ENCODE data around the gene ERCC2. TPM values are rescaled to one million over a fixed set of nuclear protein-coding genes. Genes with fewer than 3 reads are reported as not detected.

Gene ERCC2
- total and polyA plus RNA-seq, 5 donors from 2014 or later, result 4.4 to 15.5 (median 6.8) TPM

GRCh38 chr19:45400192-45400591 lies 29.8 kb upstream of the ERCC2 start:
- no peaks in the 10 kb centered on the region for H3K36me3 ChIP-seq (ENCODE audit: control insufficient read depth, insufficient read depth, low read length)
- no peak for DNase-seq
- Mint-ChIP-seq H3K27me3 (peaks cover 50% of the 10 kb centered on the region), H3K4me1 (peaks cover 0 to 29% (median 12%) of the 10 kb centered on the region in 4 donors), H3K36me3 (no peaks in the 10 kb centered on the region), H3K9me3 (no peaks in the 10 kb centered on the region), H3K27ac (no peak overlapping the region), H3K4me3 (no peak overlapping the region)
- H3K4me3 ChIP-seq (ENCODE audit: low read depth, low read length), result no peak overlapping the region
- H3K4me1 ChIP-seq (ENCODE audit: control insufficient read depth, insufficient read depth, low read length, poor library complexity, severe bottlenecking), result peaks cover 27% of the 10 kb centered on the region
- no peak for ATAC-seq (ENCODE audit: low read depth in 2 of 2)
- H3K27me3 ChIP-seq (ENCODE audit: control insufficient read depth, insufficient read depth, low read length), result peaks cover 2% of the 10 kb centered on the region
- H3K9me3 ChIP-seq (ENCODE audit: control insufficient read depth in 2 of 2, low read length in 2 of 2), result no peaks in the 10 kb centered on the region
- no peak overlapping the region for H3K27ac ChIP-seq (ENCODE audit: insufficient read depth, low read length, poor library complexity, severe bottlenecking)

- peaks cover 32% of the 10 kb centered on the region for H3K27me3 Mint-ChIP-seq
- ATAC-seq (ENCODE audit: low read depth in 2 of 2) (no peak), DNase-seq (no peak)
- H3K9me3 Mint-ChIP-seq, result no peaks in the 10 kb centered on the region
- peaks cover 0 to 15% (median 3%) of the 10 kb centered on the region in 4 donors for H3K4me1 Mint-ChIP-seq
- no peak overlapping the region for H3K27ac Mint-ChIP-seq
- H3K36me3 ChIP-seq (ENCODE audit: control insufficient read depth, insufficient read depth, low read length), result no peaks in the 10 kb centered on the region
- no peak overlapping the region for H3K4me3 Mint-ChIP-seq
- H3K27me3 ChIP-seq (ENCODE audit: control insufficient read depth, insufficient read depth, low read length), result no peaks in the 10 kb centered on the region
- no peak overlapping the region for H3K4me3 ChIP-seq (ENCODE audit: low read depth, low read length)
- H3K4me1 ChIP-seq (ENCODE audit: control insufficient read depth, insufficient read depth, low read length, poor library complexity, severe bottlenecking), result peaks cover 12% of the 10 kb centered on the region
- no peaks in the 10 kb centered on the region for H3K9me3 ChIP-seq (ENCODE audit: control insufficient read depth in 2 of 2, low read length in 2 of 2)
- H3K27ac ChIP-seq (ENCODE audit: insufficient read depth, low read length, poor library complexity, severe bottlenecking), result no peak overlapping the region
- H3K36me3 Mint-ChIP-seq, result no peaks in the 10 kb centered on the region
Measured at GRCh38 chr19:45395821-45396617, 25.6 kb upstream of the ERCC2 start.

GRCh38 chr19:45391871-45392665 lies 21.7 kb upstream of the ERCC2 start:
- ATAC-seq (ENCODE audit: low read depth in 2 of 2), result no peak
- Mint-ChIP-seq H3K4me3 (no peak overlapping the region), H3K27ac (peak overlapping the region in 1 of 3 donors; percentile 0), H3K4me1 (peaks cover 0 to 5% (median under 1%) of the 10 kb centered on the region in 4 donors), H3K27me3 (peaks cover 10% of the 10 kb centered on the region), H3K9me3 (no peaks in the 10 kb centered on the region), H3K36me3 (no peaks in the 10 kb centered on the region)
- no peaks in the 10 kb centered on the region for H3K36me3 ChIP-seq (ENCODE audit: control insufficient read depth, insufficient read depth, low read length)
- H3K27me3 ChIP-seq (ENCODE audit: control insufficient read depth, insufficient read depth, low read length), result no peaks in the 10 kb centered on the region
- DNase-seq, result no peak
- peaks cover 2% of the 10 kb centered on the region for H3K4me1 ChIP-seq (ENCODE audit: control insufficient read depth, insufficient read depth, low read length, poor library complexity, severe bottlenecking)
- no peak overlapping the region for H3K27ac ChIP-seq (ENCODE audit: insufficient read depth, low read length, poor library complexity, severe bottlenecking)
- H3K4me3 ChIP-seq (ENCODE audit: low read depth, low read length), result no peak overlapping the region
- no peaks in the 10 kb centered on the region for H3K9me3 ChIP-seq (ENCODE audit: control insufficient read depth in 2 of 2, low read length in 2 of 2)

- H3K9me3 ChIP-seq (ENCODE audit: control insufficient read depth in 2 of 2, low read length in 2 of 2), result no peaks in the 10 kb centered on the region
- ATAC-seq (ENCODE audit: low read depth in 2 of 2) (no peak), DNase-seq (no peak)
- H3K4me3 ChIP-seq (ENCODE audit: low read depth, low read length), result no peak overlapping the region
- H3K36me3 ChIP-seq (ENCODE audit: control insufficient read depth, insufficient read depth, low read length), result no peaks in the 10 kb centered on the region
- H3K4me3 Mint-ChIP-seq, result no peak overlapping the region
- H3K36me3 Mint-ChIP-seq, result no peaks in the 10 kb centered on the region
- no peak overlapping the region for H3K27ac Mint-ChIP-seq
- H3K4me1 ChIP-seq (ENCODE audit: control insufficient read depth, insufficient read depth, low read length, poor library complexity, severe bottlenecking), result no peaks in the 10 kb centered on the region
- H3K27ac ChIP-seq (ENCODE audit: insufficient read depth, low read length, poor library complexity, severe bottlenecking), result no peak overlapping the region
- no peaks in the 10 kb centered on the region for H3K9me3 Mint-ChIP-seq
- peaks cover 14% of the 10 kb centered on the region for H3K27me3 Mint-ChIP-seq
- peaks cover 0 to 2% (median under 1%) of the 10 kb centered on the region in 4 donors for H3K4me1 Mint-ChIP-seq
- H3K27me3 ChIP-seq (ENCODE audit: control insufficient read depth, insufficient read depth, low read length), result peaks cover under 1% of the 10 kb centered on the region
Measured at GRCh38 chr19:45391346-45391745, 21.0 kb upstream of the ERCC2 start.

- Mint-ChIP-seq H3K9me3 (no peaks in the 10 kb centered on the region), H3K27ac (no peak overlapping the region), H3K4me3 (no peak overlapping the region), H3K27me3 (peaks cover 29% of the 10 kb centered on the region), H3K36me3 (no peaks in the 10 kb centered on the region), H3K4me1 (peaks cover 0 to 2% (median 0%) of the 10 kb centered on the region in 4 donors)
- Histone ChIP-seq H3K36me3 (ENCODE audit: control insufficient read depth, insufficient read depth, low read length) (no peaks in the 10 kb centered on the region), H3K9me3 (ENCODE audit: control insufficient read depth in 2 of 2, low read length in 2 of 2) (no peaks in the 10 kb centered on the region), H3K4me3 (ENCODE audit: low read depth, low read length) (no peak overlapping the region), H3K27ac (ENCODE audit: insufficient read depth, low read length, poor library complexity, severe bottlenecking) (no peak overlapping the region), H3K4me1 (ENCODE audit: control insufficient read depth, insufficient read depth, low read length, poor library complexity, severe bottlenecking) (peaks cover 3% of the 10 kb centered on the region), H3K27me3 (ENCODE audit: control insufficient read depth, insufficient read depth, low read length) (peaks cover 7% of the 10 kb centered on the region)
- DNase-seq (no peak), ATAC-seq (ENCODE audit: low read depth in 2 of 2) (no peak)
Measured at GRCh38 chr19:45385392-45386221, 15.2 kb upstream of the ERCC2 start.

- H3K27ac ChIP-seq (ENCODE audit: insufficient read depth, low read length, poor library complexity, severe bottlenecking), result no peak overlapping the region
- Mint-ChIP-seq H3K27me3 (peaks cover 24% of the 10 kb centered on the region), H3K9me3 (no peaks in the 10 kb centered on the region), H3K27ac (no peak overlapping the region), H3K4me1 (no peaks in the 10 kb centered on the region), H3K36me3 (no peaks in the 10 kb centered on the region), H3K4me3 (no peak overlapping the region)
- H3K27me3 ChIP-seq (ENCODE audit: control insufficient read depth, insufficient read depth, low read length), result peaks cover 7% of the 10 kb centered on the region
- no peaks in the 10 kb centered on the region for H3K36me3 ChIP-seq (ENCODE audit: control insufficient read depth, insufficient read depth, low read length)
- no peaks in the 10 kb centered on the region for H3K9me3 ChIP-seq (ENCODE audit: control insufficient read depth in 2 of 2, low read length in 2 of 2)
- DNase-seq (no peak), ATAC-seq (ENCODE audit: low read depth in 2 of 2) (no peak)
- no peak overlapping the region for H3K4me3 ChIP-seq (ENCODE audit: low read depth, low read length)
- peaks cover 3% of the 10 kb centered on the region for H3K4me1 ChIP-seq (ENCODE audit: control insufficient read depth, insufficient read depth, low read length, poor library complexity, severe bottlenecking)
Measured at GRCh38 chr19:45382426-45382825, 12.1 kb upstream of the ERCC2 start.

- peaks cover 7% of the 10 kb centered on the region for H3K27me3 Mint-ChIP-seq
- H3K4me1 Mint-ChIP-seq, result no peaks in the 10 kb centered on the region
- H3K4me1 ChIP-seq (ENCODE audit: control insufficient read depth, insufficient read depth, low read length, poor library complexity, severe bottlenecking), result no peaks in the 10 kb centered on the region
- peaks cover 3% of the 10 kb centered on the region for H3K27me3 ChIP-seq (ENCODE audit: control insufficient read depth, insufficient read depth, low read length)
- DNase-seq, result no peak
- H3K27ac Mint-ChIP-seq, result peak overlapping the region in 1 of 3 donors; percentile 45
- no peaks in the 10 kb centered on the region for H3K36me3 ChIP-seq (ENCODE audit: control insufficient read depth, insufficient read depth, low read length)
- no peaks in the 10 kb centered on the region for H3K9me3 Mint-ChIP-seq
- H3K36me3 Mint-ChIP-seq, result no peaks in the 10 kb centered on the region
- no peak overlapping the region for H3K27ac ChIP-seq (ENCODE audit: insufficient read depth, low read length, poor library complexity, severe bottlenecking)
- ATAC-seq (ENCODE audit: low read depth in 2 of 2), result no peak
- no peaks in the 10 kb centered on the region for H3K9me3 ChIP-seq (ENCODE audit: control insufficient read depth in 2 of 2, low read length in 2 of 2)
- no peak overlapping the region for H3K4me3 ChIP-seq (ENCODE audit: low read depth, low read length)
- no peak overlapping the region for H3K4me3 Mint-ChIP-seq
Measured at GRCh38 chr19:45380107-45380506, 9.7 kb upstream of the ERCC2 start.
